Transverse colon (tissue), 4 donors: Measurements from ENCODE around the gene RNF212. TPM values are rescaled to one million over a fixed set of nuclear protein-coding genes. Genes with fewer than 3 reads are reported as not detected.

Source experiments
- DNase-seq: peaks from one replicate; pipeline ENCODE4 v3.0.0-alpha.2; 2019
- H3K27ac ChIP-seq, 4 donors: fragments of 200-600 bp; sonication (generic); 2 replicates each; pipeline ENCODE4 v1.5.1; 2016 to 2018; ENCODE audit warnings: inconsistent platforms in 4 of 4
- H3K27me3 ChIP-seq: fragments of 200-600 bp; sonication (generic); 2 replicates; pipeline ENCODE4 v1.5.1; 2017; ENCODE audit warnings: inconsistent platforms
- H3K36me3 ChIP-seq, 4 donors: fragments of 200-600 bp; sonication (generic); 2 replicates each; pipeline ENCODE4 v1.5.1; 2017 to 2019; ENCODE audit warnings: inconsistent platforms in 4 of 4
- H3K4me1 ChIP-seq, 4 donors: fragments of 200-600 bp; sonication (generic); 2 replicates each; pipeline ENCODE4 v1.5.1; 2017 to 2020; ENCODE audit warnings: inconsistent platforms in 4 of 4
- H3K4me3 ChIP-seq, 4 donors: fragments of 200-600 bp; sonication (generic); 1 replicate in 1 of 4; 2 replicates in 3 of 4; pipeline versions ENCODE4 v1.5.1 to v1.6.1; 2017 to 2019; ENCODE audit warnings: inconsistent platforms in 4 of 4
- H3K9me3 ChIP-seq, 2 donors: fragments of 200-600 bp; sonication (generic); 2 replicates each; pipeline ENCODE4 v1.5.1; 2017 to 2019; ENCODE audit warnings: inconsistent platforms in 2 of 2
- CTCF ChIP-seq, 5 experiments: fragments of 200-600 bp in 3 of 5; fragments of 450-650 bp in 2 of 5; sonication (generic) in 3 of 5; IDR thresholded peaks; 1 replicate in 2 of 5; 2 replicates in 3 of 5; pipeline ENCODE4 v1.5.1; 2016 to 2017; ENCODE audit warnings: antibody characterized with exemption in 5 of 5, inconsistent platforms in 3 of 5, mild to moderate bottlenecking in 2 of 5, moderate library complexity in 1 of 5
- EP300 ChIP-seq: sonication (generic); formaldehyde crosslinking; IDR thresholded peaks from one replicate; pipeline ENCODE4 v1.6.1; 2017; ENCODE audit warnings: antibody characterized with exemption, low read depth
- POLR2A ChIP-seq: fragments of 450-650 bp; IDR thresholded peaks from one replicate; pipeline ENCODE4 v1.6.1; 2016; ENCODE audit warnings: antibody characterized with exemption, mild to moderate bottlenecking, moderate library complexity
- POLR2AphosphoS5 ChIP-seq, 3 donors: sonication (generic); formaldehyde crosslinking; IDR thresholded peaks; one replicate each; pipeline ENCODE4 v1.6.1; 2016; ENCODE audit warnings: antibody characterized with exemption in 3 of 3
- WGBS, 2 donors: methylation state at CpG; one replicate each; pipeline ENCODE4 v1.1.5; 2018; ENCODE audit warnings: low coverage in 1 of 2; 5-methylcytosine and 5-hydroxymethylcytosine counted together
- in situ Hi-C, 4 donors: fragments of 200-750 bp; cut with MboI; loops; one replicate each; pipeline versions ENCODE4 v1.15.0 to v1.15.1; 2017; ENCODE audit warnings: low sequenced_read_pairs in 3 of 4, low pct_ligation_motif_present in 1 of 4, low pct_unique_long_range_greater_than_20kb in 1 of 4
- intact Hi-C: fragments of 100-400 bp; cut with DNase I; formaldehyde crosslinking; loops from one replicate; pipeline ENCODE4 v1.15.1; 2023; ENCODE audit warnings: low total_unique reads
- total RNA-seq, 4 donors: library from RNA; depleted of rRNA; stranded (reverse); fragments of >200 nt; gene quantifications; one replicate each; pipeline ENCODE4 v1.1.0, GENCODE V29; 2016

Gene RNF212
- total RNA-seq, 4 donors from 2014 or later, result 2.5 to 9.1 TPM; not detected in 2

GRCh38 chr4:1075809-1076699 is 37.3 kb downstream of the RNF212 start:
- H3K4me1 ChIP-seq, result peaks cover 0 to 4% (median 0%) of the 10 kb centered on the region in 4 donors
- TF ChIP-seq POLR2AphosphoS5 (IDR thresholded peaks at IDR 0.05), result no peak
- TF ChIP-seq EP300, result no peak
- TF ChIP-seq CTCF (IDR thresholded peaks at IDR 0.05), result no peak
- no peak for TF ChIP-seq POLR2A
- no peaks in the 10 kb centered on the region for H3K36me3 ChIP-seq
- in situ Hi-C loops, result no loop called here
- DNase-seq, result no peak
- 86 to 100% methylated on average over 1 to 11 of the region's 11 CpGs for WGBS, 2 donors
- no peak overlapping the region for H3K4me3 ChIP-seq
- intact Hi-C loops, result no loop called here
- H3K27ac ChIP-seq, result no peak overlapping the region
- H3K27me3 ChIP-seq, result peaks cover 12% of the 10 kb centered on the region
- no peaks in the 10 kb centered on the region for H3K9me3 ChIP-seq

- in situ Hi-C loops (no loop called here), intact Hi-C loops (no loop called here)
- Histone ChIP-seq H3K4me3 (no peak overlapping the region), H3K27me3 (peaks cover 13% of the 10 kb centered on the region), H3K27ac (no peak overlapping the region), H3K4me1 (peaks cover 0 to 4% (median 0%) of the 10 kb centered on the region in 4 donors), H3K36me3 (no peaks in the 10 kb centered on the region), H3K9me3 (no peaks in the 10 kb centered on the region)
- 76 to 100% methylated on average over 1 to 7 of the region's 7 CpGs for WGBS, 2 donors
- no peak for TF ChIP-seq CTCF (IDR thresholded peaks at IDR 0.05)
- no peak for TF ChIP-seq POLR2AphosphoS5 (IDR thresholded peaks at IDR 0.05)
- no peak for TF ChIP-seq EP300
- no peak for TF ChIP-seq POLR2A
- DNase-seq, result no peak
These were observed 38.1 kb downstream of the RNF212 start for GRCh38 chr4:1075225-1075624.

DNA sequence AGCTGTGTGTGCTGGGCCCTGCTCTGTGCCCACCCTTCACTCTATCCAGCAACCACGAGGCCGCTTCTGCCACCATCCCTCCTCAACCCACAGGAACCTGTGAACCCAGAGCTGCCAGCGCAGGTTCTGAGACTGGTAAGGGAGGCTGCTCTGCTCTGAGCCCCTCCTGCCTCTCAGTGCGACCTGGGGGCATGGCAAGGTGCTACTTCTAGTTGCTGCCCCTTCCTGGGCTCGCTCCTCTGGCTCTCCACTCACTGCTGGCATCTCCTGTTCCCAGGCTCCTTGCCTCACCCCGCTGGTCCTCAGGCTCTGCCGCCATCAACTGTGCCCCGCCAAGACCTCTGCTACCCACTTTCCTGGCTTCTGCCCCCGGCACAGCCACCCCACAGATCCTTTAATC is 39.3 kb downstream of the RNF212 start:
- 83% methylated on average over 9 of the region's 9 CpGs; no CpG with 5 or more reads in 1 of the 2 donors for WGBS, 2 donors
- Histone ChIP-seq H3K4me1 (peaks cover 0 to 4% (median 0%) of the 10 kb centered on the region in 4 donors), H3K27me3 (peaks cover 13% of the 10 kb centered on the region), H3K36me3 (no peaks in the 10 kb centered on the region), H3K4me3 (no peak overlapping the region), H3K27ac (no peak overlapping the region), H3K9me3 (no peaks in the 10 kb centered on the region)
- no peak for DNase-seq
- TF ChIP-seq POLR2AphosphoS5 (IDR thresholded peaks at IDR 0.05), result no peak
- TF ChIP-seq POLR2A, result no peak
- no peak for TF ChIP-seq EP300
- no peak for TF ChIP-seq CTCF (IDR thresholded peaks at IDR 0.05)
- intact Hi-C loops, result no loop called here
- in situ Hi-C loops, result no loop called here

DNA sequence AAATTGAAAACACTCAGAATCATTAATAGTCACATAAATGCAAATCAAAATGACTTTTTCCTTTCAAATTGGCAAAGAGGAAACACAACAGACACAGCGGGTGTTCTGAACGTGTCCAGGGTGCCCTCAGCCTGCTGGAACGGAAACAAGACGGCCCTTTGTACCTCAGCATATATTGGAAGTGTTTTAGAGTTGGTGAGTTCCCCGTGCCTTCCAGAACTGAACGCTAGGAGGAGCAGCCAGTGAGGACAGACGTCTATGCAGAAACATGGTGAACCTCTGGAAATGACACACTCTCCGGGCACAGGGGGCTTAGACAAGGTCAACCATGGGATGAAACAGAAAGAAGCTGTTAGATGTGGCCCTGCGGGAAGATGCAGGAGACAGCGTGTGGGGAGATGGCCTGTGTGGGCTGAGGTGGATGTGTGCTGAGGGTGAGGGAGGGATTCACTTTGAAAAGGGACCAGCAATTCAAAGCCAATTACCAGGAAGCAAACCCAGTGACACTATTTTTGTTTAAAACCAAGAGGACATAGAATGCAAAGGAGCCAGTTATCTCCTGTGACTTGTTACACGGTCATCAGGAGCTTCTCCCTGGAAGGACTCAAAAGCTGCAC is 40.4 kb downstream of the RNF212 start:
- H3K9me3 ChIP-seq, result no peaks in the 10 kb centered on the region
- peaks cover 13% of the 10 kb centered on the region for H3K27me3 ChIP-seq
- intact Hi-C loops (no loop called here), in situ Hi-C loops (no loop called here)
- no peak overlapping the region for H3K4me3 ChIP-seq
- WGBS, 2 donors, result 20 to 31% methylated on average over 5 to 11 of the region's 11 CpGs
- H3K36me3 ChIP-seq, result no peaks in the 10 kb centered on the region
- TF ChIP-seq CTCF (IDR thresholded peaks at IDR 0.05) (peak; percentile 53 to 72 (median 63)), POLR2AphosphoS5 (IDR thresholded peaks at IDR 0.05) (peak in 1 of 3 donors; percentile 22), POLR2A (no peak)
- peaks cover 0 to 4% (median 0%) of the 10 kb centered on the region in 4 donors for H3K4me1 ChIP-seq
- DNase-seq, result peak; percentile 81
- no peak overlapping the region for H3K27ac ChIP-seq
